ENCODE data around the gene DENND6A.
"Not testable (repeated sequence)": the region's sequence is repeated elsewhere in the genome, so short reads cannot be mapped to it uniquely, and the experiment has no call there.

Gene DENND6A

GRCh38 chr3:57717205-57717868 is 24.5 kb upstream of the DENND6A start:
- no peak overlapping the region for H3K4me3 ChIP-seq (replicated peaks; ENCODE audit: low read depth, low read length)
- DNase-seq (ENCODE audit: extremely low read depth, low read depth): no peak
- no peak for TF ChIP-seq CTCF (IDR thresholded peaks at IDR 0.05; ENCODE audit: low read depth, low read length, missing control alignments)

DNA sequence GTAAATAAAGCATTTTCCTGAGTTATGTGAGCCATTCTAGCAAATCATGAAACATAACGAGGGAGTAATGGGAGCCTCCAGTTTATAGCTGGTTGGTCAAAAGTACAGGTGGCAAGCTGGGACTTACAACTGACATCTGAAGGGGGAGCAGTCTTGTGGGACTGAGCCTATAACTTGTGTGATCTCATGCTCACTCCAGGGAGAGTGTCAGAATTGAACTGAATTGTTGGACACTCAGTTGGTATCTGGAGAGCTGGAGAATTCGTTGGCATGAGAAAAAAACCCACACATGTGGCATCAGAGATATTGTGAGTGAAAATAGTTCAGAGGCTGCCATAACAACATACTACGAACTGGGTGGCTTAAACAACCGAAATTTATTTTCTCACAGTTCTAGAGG is 22.8 kb upstream of the DENND6A start:
- no peak overlapping the region for H3K4me3 ChIP-seq (replicated peaks; ENCODE audit: low read depth, low read length)
- no peak for TF ChIP-seq CTCF (IDR thresholded peaks at IDR 0.05; ENCODE audit: low read depth, low read length, missing control alignments)

DNA sequence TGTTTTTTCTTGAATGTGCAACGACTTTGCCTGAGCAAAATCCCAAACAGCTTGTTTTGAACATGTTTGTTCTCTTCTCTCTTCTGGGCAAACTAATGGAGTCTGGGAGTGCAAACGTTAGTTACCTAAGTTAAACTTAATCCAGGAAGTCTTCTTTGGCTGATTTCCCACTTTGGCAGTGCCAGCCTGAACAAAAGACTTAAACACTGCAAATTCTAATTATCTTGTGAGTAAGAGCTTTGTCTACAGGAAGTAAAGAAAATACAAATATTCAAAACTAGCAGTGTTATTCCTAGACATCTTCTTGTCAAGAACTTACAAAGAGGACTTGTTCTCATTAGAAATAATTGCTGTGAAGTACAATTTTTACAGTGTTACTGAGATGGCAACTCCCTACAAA is 16.7 kb upstream of the DENND6A start:
- DNase-seq (ENCODE audit: extremely low read depth, low read depth): no peak
- no peak overlapping the region for H3K4me3 ChIP-seq (replicated peaks; ENCODE audit: low read depth, low read length)
- no peak for TF ChIP-seq CTCF (IDR thresholded peaks at IDR 0.05; ENCODE audit: low read depth, low read length, missing control alignments)

More for the DNA sequence above, 22.8 kb upstream of the DENND6A start:
- no peak for DNase-seq (ENCODE audit: extremely low read depth, low read depth)

DNA sequence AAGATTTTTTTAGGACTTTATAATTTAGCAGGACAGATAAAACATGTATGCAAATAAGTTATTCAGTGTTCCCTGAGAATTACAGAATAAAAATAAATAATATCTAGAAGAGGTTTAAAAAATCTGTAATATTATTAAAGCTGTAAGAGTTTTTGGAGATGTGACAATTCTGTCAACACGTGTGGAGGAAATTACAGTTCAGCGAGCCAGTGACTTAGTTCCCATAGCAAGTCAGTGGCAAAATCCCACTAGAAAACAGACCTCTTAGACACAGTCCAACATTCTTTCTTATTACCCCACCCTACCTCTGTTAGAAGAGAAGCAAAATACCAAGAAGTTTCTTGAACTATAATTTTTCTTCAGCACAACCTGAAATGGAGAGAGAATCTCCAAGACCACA is 16.2 kb upstream of the DENND6A start:
- TF ChIP-seq CTCF (IDR thresholded peaks at IDR 0.05; ENCODE audit: low read depth, low read length, missing control alignments): no peak
- DNase-seq (ENCODE audit: extremely low read depth, low read depth): no peak
- no peak overlapping the region for H3K4me3 ChIP-seq (replicated peaks; ENCODE audit: low read depth, low read length)

DNA sequence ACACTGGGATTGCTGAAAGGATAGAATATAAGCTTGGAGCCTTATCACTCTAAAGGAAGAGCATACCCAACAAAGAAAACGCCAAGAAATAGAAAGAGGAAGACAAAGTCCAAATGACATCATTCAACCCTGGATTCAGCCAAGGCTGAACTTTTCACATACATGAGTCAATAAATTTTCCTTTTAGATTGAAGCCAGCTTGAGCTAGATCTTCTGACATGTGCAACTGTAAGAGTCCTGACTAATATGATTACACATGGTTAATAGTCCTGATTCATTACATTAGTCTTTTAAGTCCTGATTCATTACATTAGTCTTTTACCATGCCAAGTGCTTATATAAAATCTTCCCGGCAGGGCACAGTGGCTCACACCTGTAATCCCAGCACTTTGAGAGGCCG is 13.6 kb upstream of the DENND6A start:
- H3K4me3 ChIP-seq (replicated peaks; ENCODE audit: low read depth, low read length): no peak overlapping the region
- peak; percentile 32 for DNase-seq (ENCODE audit: extremely low read depth, low read depth)
- TF ChIP-seq CTCF (IDR thresholded peaks at IDR 0.05; ENCODE audit: low read depth, low read length, missing control alignments): no peak

DNA sequence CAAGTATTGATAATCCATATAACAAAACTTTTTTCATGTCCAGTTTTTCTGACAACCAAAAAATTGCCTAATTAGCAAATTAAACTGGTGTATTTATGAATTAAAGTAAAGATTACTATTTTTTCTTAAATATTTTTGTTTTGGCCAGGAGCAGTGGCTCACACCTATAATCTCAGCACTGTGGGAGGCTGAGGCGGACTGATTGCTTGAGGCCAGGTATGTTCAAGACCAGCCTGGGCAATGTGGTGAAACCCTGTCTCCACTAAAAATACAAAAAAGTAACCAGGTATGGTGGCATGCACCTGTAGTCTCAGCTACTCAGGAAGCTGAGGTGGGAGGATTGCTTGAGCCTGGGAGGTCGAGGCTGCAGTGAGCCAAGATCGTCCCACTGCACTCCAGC is 12.5 kb upstream of the DENND6A start:
- H3K4me3 ChIP-seq (replicated peaks; ENCODE audit: low read depth, low read length); DNase-seq (ENCODE audit: extremely low read depth, low read depth): not testable (repeated sequence)

GRCh38 chr3:57701781-57702180 is 8.9 kb upstream of the DENND6A start:
- H3K4me3 ChIP-seq (replicated peaks; ENCODE audit: low read depth, low read length): no peak overlapping the region
- no peak for DNase-seq (ENCODE audit: extremely low read depth, low read depth)
- no peak for TF ChIP-seq CTCF (IDR thresholded peaks at IDR 0.05; ENCODE audit: low read depth, low read length, missing control alignments)

Data from HFF-Myc (cell line).